ENCODE data around the gene VDR.
A peak's percentile ranks its signal among the peaks of the same experiment; 100 is the strongest.

Gene VDR

GRCh38 chr12:47885566-47885965 is 19.2 kb downstream of the VDR start:
- TF ChIP-seq CTCF (conservative IDR thresholded peaks at IDR 0.05; ENCODE audit: low read depth), result no peak
- ChIA-PET POLR2A (ENCODE audit: low non-redundant PET) (interaction anchor here (1.7 kb wide), 1 partner anchor 19 kb away, joined by 4 read pairs; the partner anchor contains the start of gene VDR), CTCF (interaction anchor here (0.9 kb wide), 1 partner anchor 77 kb away, joined by 3 read pairs; no protein-coding TSS in a partner anchor)
- H3K27ac ChIP-seq, result no peak overlapping the region
- DNase-seq (ENCODE audit: low spot score), result no peak

GRCh38 chr12:47885012-47885501 is 19.7 kb downstream of the VDR start:
- DNase-seq (ENCODE audit: low spot score), result no peak
- CTCF ChIA-PET, result no interaction called here

GRCh38 chr12:47884501-47884900 is 20.3 kb downstream of the VDR start:
- no peak for TF ChIP-seq CTCF (conservative IDR thresholded peaks at IDR 0.05; ENCODE audit: low read depth)
- DNase-seq (ENCODE audit: low spot score), result no peak
- ChIA-PET CTCF (interaction anchor here (0.6 kb wide), 1 partner anchor 286 kb away, joined by 5 read pairs; no protein-coding TSS in a partner anchor), POLR2A (ENCODE audit: low non-redundant PET) (no interaction called here)
- H3K27ac ChIP-seq, result peak overlapping the region; percentile 52; the same call in 1 of the 2 replicates

More at GRCh38 chr12:47885012-47885501, 19.7 kb downstream of the VDR start:
- POLR2A ChIA-PET (ENCODE audit: low non-redundant PET), result no interaction called here
- no peak for TF ChIP-seq CTCF (conservative IDR thresholded peaks at IDR 0.05; ENCODE audit: low read depth)
- no peak overlapping the region for H3K27ac ChIP-seq

- ChIA-PET CTCF (interaction anchor here (0.7 kb wide), 1 partner anchor 46 kb away, joined by 4 read pairs; no protein-coding TSS in a partner anchor), POLR2A (ENCODE audit: low non-redundant PET) (interaction anchor here (0.8 kb wide), 1 partner anchor 178 kb away, joined by 3 read pairs; no protein-coding TSS in a partner anchor)
- TF ChIP-seq CTCF (conservative IDR thresholded peaks at IDR 0.05; ENCODE audit: low read depth), result no peak
- no peak for DNase-seq (ENCODE audit: low spot score)
- H3K27ac ChIP-seq, result peak overlapping the region; percentile 52
These were observed 21.1 kb downstream of the VDR start for GRCh38 chr12:47883663-47884195.

- DNase-seq (ENCODE audit: low spot score), result no peak
- peak overlapping the region; percentile 52 for H3K27ac ChIP-seq
- POLR2A ChIA-PET (ENCODE audit: low non-redundant PET), result interaction anchor here (0.8 kb wide), 1 partner anchor 177 kb away, joined by 3 read pairs; no protein-coding TSS in a partner anchor
- no peak for TF ChIP-seq CTCF (conservative IDR thresholded peaks at IDR 0.05; ENCODE audit: low read depth)
- CTCF ChIA-PET, result no interaction called here
These were observed 21.8 kb downstream of the VDR start for GRCh38 chr12:47882781-47883546.

GRCh38 chr12:47881826-47882427 is 22.9 kb downstream of the VDR start:
- DNase-seq (ENCODE audit: low spot score), result peak; percentile 42
- ChIA-PET POLR2A (ENCODE audit: low non-redundant PET) (no interaction called here), CTCF (interaction anchor here (0.6 kb wide), 1 partner anchor 10 kb away, joined by 3 read pairs; no protein-coding TSS in a partner anchor)
- peak overlapping the region; percentile 52 for H3K27ac ChIP-seq
- TF ChIP-seq CTCF (conservative IDR thresholded peaks at IDR 0.05; ENCODE audit: low read depth), result no peak
